ENCODE results near the gene ARHGAP44.

Gene ARHGAP44

GRCh38 chr17:12961655-12962054, 172.4 kb downstream of the ARHGAP44 start:
- DNase-seq (ENCODE audit: low read depth): no peak
- no peak for TF ChIP-seq CTCF (IDR thresholded peaks at IDR 0.05; ENCODE audit: control insufficient read depth, insufficient read depth, low read depth, low read length, missing control alignments)
- H3K4me3 ChIP-seq (ENCODE audit: control insufficient read depth, low read depth, low read length): no peak overlapping the region

DNA sequence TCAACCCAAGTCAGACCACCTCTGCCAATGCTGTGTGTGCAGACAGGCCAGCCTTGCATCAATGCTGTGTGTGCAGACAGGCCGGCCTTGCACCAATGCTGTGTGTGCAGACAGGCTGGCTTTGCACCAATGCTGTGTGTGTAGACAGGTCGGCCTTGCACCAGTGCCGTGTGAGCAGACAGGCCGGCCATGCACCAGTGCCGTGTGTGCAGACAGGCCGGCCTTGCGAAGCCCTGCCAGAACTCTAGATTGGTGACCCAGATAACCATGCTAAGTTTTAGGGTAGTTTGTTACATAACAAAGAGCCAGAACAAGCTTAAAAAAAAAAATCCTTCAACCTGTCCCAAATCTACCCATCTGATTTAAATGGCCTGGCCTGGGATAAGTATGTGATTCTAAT, 174.2 kb downstream of the ARHGAP44 start:
- no peak overlapping the region for H3K4me3 ChIP-seq (ENCODE audit: control insufficient read depth, low read depth, low read length)
- no peak for DNase-seq (ENCODE audit: low read depth)
- TF ChIP-seq CTCF (IDR thresholded peaks at IDR 0.05; ENCODE audit: control insufficient read depth, insufficient read depth, low read depth, low read length, missing control alignments): no peak

GRCh38 chr17:12964162-12964561, 174.9 kb downstream of the ARHGAP44 start:
- no peak for TF ChIP-seq CTCF (IDR thresholded peaks at IDR 0.05; ENCODE audit: control insufficient read depth, insufficient read depth, low read depth, low read length, missing control alignments)
- H3K4me3 ChIP-seq (ENCODE audit: control insufficient read depth, low read depth, low read length): no peak overlapping the region
- no peak for DNase-seq (ENCODE audit: low read depth)

- DNase-seq (ENCODE audit: low read depth): no peak
- H3K4me3 ChIP-seq (ENCODE audit: control insufficient read depth, low read depth, low read length): no peak overlapping the region
- no peak for TF ChIP-seq CTCF (IDR thresholded peaks at IDR 0.05; ENCODE audit: control insufficient read depth, insufficient read depth, low read depth, low read length, missing control alignments)
These were observed 175.5 kb downstream of the ARHGAP44 start for GRCh38 chr17:12964840-12965239.

GRCh38 chr17:12965988-12966387, 176.7 kb downstream of the ARHGAP44 start:
- DNase-seq (ENCODE audit: low read depth): no peak
- no peak overlapping the region for H3K4me3 ChIP-seq (ENCODE audit: control insufficient read depth, low read depth, low read length)
- TF ChIP-seq CTCF (IDR thresholded peaks at IDR 0.05; ENCODE audit: control insufficient read depth, insufficient read depth, low read depth, low read length, missing control alignments): no peak

DNA sequence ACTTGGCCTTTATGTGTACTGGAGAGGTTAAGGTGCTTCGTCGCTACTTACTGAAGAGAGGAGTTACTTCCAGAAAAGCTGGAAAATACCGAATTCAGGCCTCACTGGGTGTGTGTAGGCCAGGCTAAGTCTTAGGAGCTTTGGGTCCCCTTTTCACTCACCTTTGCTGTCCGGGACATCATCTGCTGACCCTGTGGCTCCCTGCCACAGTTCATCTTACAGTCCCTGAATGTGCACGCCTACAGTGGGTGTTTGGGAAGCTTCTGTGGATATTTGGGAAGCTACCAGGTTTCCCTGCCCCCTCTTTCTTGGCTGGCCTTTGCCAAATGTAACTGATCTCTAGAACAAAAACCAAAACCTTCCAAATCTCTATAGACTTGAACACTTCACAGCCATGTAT, 177.1 kb downstream of the ARHGAP44 start:
- no peak for TF ChIP-seq CTCF (IDR thresholded peaks at IDR 0.05; ENCODE audit: control insufficient read depth, insufficient read depth, low read depth, low read length, missing control alignments)
- DNase-seq (ENCODE audit: low read depth): no peak
- no peak overlapping the region for H3K4me3 ChIP-seq (ENCODE audit: control insufficient read depth, low read depth, low read length)

DNA sequence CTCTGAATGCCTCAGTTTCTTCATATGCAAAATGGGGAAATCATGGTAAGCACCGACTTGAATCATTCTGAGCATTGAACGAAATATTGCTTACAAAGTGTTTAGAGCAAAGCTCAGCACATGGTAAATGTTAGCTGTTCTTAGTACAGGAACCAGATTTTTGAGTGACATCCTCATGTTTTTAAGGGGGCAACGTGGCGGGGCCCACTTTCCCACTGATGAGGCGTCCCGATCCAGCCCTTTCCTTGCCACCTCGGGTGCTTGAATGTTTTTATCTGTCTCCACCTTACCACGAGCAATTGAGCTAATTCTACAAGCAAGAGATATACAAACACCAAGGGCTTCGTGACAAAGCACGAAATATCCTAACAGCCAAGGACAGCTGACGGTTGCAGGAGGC, 178.7 kb downstream of the ARHGAP44 start:
- H3K4me3 ChIP-seq (ENCODE audit: control insufficient read depth, low read depth, low read length): no peak overlapping the region
- no peak for TF ChIP-seq CTCF (IDR thresholded peaks at IDR 0.05; ENCODE audit: control insufficient read depth, insufficient read depth, low read depth, low read length, missing control alignments)
- DNase-seq (ENCODE audit: low read depth): no peak
